Measurements from ENCODE around the gene RNF2.
A peak's percentile ranks its signal among the peaks of the same experiment; 100 is the strongest.

RNF2 gene

GRCh38 chr1:185070051-185070450 lies 24.7 kb downstream of the RNF2 start:
- Histone ChIP-seq H3K27ac (ENCODE audit: low read length) (no peak overlapping the region), H3K4me3 (ENCODE audit: low read length) (no peak overlapping the region), H3K36me3 (ENCODE audit: insufficient read depth, low read depth, low read length) (peaks cover 12% of the 10 kb centered on the region; the same call in 1 of the 2 replicates), H3K9me3 (ENCODE audit: insufficient read depth, low read depth, low read length) (no peaks in the 10 kb centered on the region), H3K4me1 (ENCODE audit: insufficient read depth, low read length) (peaks cover 27% of the 10 kb centered on the region), H3K9ac (ENCODE audit: low read depth, low read length) (no peak overlapping the region), H3K27me3 (ENCODE audit: insufficient read depth, low read length) (no peaks in the 10 kb centered on the region)

GRCh38 chr1:185073725-185074124 lies 28.4 kb downstream of the RNF2 start:
- Histone ChIP-seq H3K27ac (ENCODE audit: low read length) (peak overlapping the region; percentile 68), H3K4me1 (ENCODE audit: insufficient read depth, low read length) (peaks cover 35% of the 10 kb centered on the region), H3K9me3 (ENCODE audit: insufficient read depth, low read depth, low read length) (no peaks in the 10 kb centered on the region), H3K27me3 (ENCODE audit: insufficient read depth, low read length) (no peaks in the 10 kb centered on the region), H3K36me3 (ENCODE audit: insufficient read depth, low read depth, low read length) (no peaks in the 10 kb centered on the region), H3K4me3 (ENCODE audit: low read length) (peak overlapping the region; percentile 56; the same call in 1 of the 2 replicates), H3K9ac (ENCODE audit: low read depth, low read length) (0 out of 2 replicates have a peak overlapping the region, but pooled peaks have one; percentile 5)

- H3K27me3 ChIP-seq (ENCODE audit: insufficient read depth, low read length) = no peaks in the 10 kb centered on the region
- peaks cover 35% of the 10 kb centered on the region for H3K4me1 ChIP-seq (ENCODE audit: insufficient read depth, low read length)
- H3K36me3 ChIP-seq (ENCODE audit: insufficient read depth, low read depth, low read length) = no peaks in the 10 kb centered on the region
- H3K9ac ChIP-seq (ENCODE audit: low read depth, low read length) = 0 out of 2 replicates have a peak overlapping the region, but pooled peaks have one; percentile 5
- H3K4me3 ChIP-seq (ENCODE audit: low read length) = peak overlapping the region; percentile 56
- H3K9me3 ChIP-seq (ENCODE audit: insufficient read depth, low read depth, low read length) = no peaks in the 10 kb centered on the region
- peak overlapping the region; percentile 68 for H3K27ac ChIP-seq (ENCODE audit: low read length)
Measured at GRCh38 chr1:185074307-185074706, 28.9 kb downstream of the RNF2 start.

GRCh38 chr1:185075476-185075875 lies 30.1 kb downstream of the RNF2 start:
- Histone ChIP-seq H3K9me3 (ENCODE audit: insufficient read depth, low read depth, low read length) (no peaks in the 10 kb centered on the region), H3K36me3 (ENCODE audit: insufficient read depth, low read depth, low read length) (no peaks in the 10 kb centered on the region), H3K4me3 (ENCODE audit: low read length) (no peak overlapping the region; the same call in 1 of the 2 replicates), H3K27me3 (ENCODE audit: insufficient read depth, low read length) (no peaks in the 10 kb centered on the region), H3K9ac (ENCODE audit: low read depth, low read length) (no peak overlapping the region), H3K4me1 (ENCODE audit: insufficient read depth, low read length) (peaks cover 26% of the 10 kb centered on the region), H3K27ac (ENCODE audit: low read length) (no peak overlapping the region)

GRCh38 chr1:185077374-185077773 lies 32.0 kb downstream of the RNF2 start:
- Histone ChIP-seq H3K4me3 (ENCODE audit: low read length) (no peak overlapping the region), H3K9me3 (ENCODE audit: insufficient read depth, low read depth, low read length) (no peaks in the 10 kb centered on the region), H3K27ac (ENCODE audit: low read length) (no peak overlapping the region), H3K9ac (ENCODE audit: low read depth, low read length) (no peak overlapping the region), H3K36me3 (ENCODE audit: insufficient read depth, low read depth, low read length) (no peaks in the 10 kb centered on the region), H3K4me1 (ENCODE audit: insufficient read depth, low read length) (peaks cover 26% of the 10 kb centered on the region), H3K27me3 (ENCODE audit: insufficient read depth, low read length) (no peaks in the 10 kb centered on the region)

- Histone ChIP-seq H3K36me3 (ENCODE audit: insufficient read depth, low read depth, low read length) (no peaks in the 10 kb centered on the region), H3K4me1 (ENCODE audit: insufficient read depth, low read length) (peaks cover 4% of the 10 kb centered on the region), H3K27ac (ENCODE audit: low read length) (no peak overlapping the region), H3K9me3 (ENCODE audit: insufficient read depth, low read depth, low read length) (no peaks in the 10 kb centered on the region), H3K27me3 (ENCODE audit: insufficient read depth, low read length) (no peaks in the 10 kb centered on the region), H3K4me3 (ENCODE audit: low read length) (no peak overlapping the region), H3K9ac (ENCODE audit: low read depth, low read length) (no peak overlapping the region)
Measured at GRCh38 chr1:185080422-185080821, 35.1 kb downstream of the RNF2 start.

- H3K27ac ChIP-seq (ENCODE audit: low read length) = no peak overlapping the region
- no peaks in the 10 kb centered on the region for H3K9me3 ChIP-seq (ENCODE audit: insufficient read depth, low read depth, low read length)
- no peaks in the 10 kb centered on the region for H3K27me3 ChIP-seq (ENCODE audit: insufficient read depth, low read length)
- H3K4me3 ChIP-seq (ENCODE audit: low read length) = no peak overlapping the region
- H3K9ac ChIP-seq (ENCODE audit: low read depth, low read length) = no peak overlapping the region
- peaks cover 11% of the 10 kb centered on the region; the same call in 1 of the 2 replicates for H3K4me1 ChIP-seq (ENCODE audit: insufficient read depth, low read length)
- H3K36me3 ChIP-seq (ENCODE audit: insufficient read depth, low read depth, low read length) = peaks cover 18% of the 10 kb centered on the region
Measured at GRCh38 chr1:185083818-185084217, 38.5 kb downstream of the RNF2 start.

GRCh38 chr1:185087101-185087500 lies 41.7 kb downstream of the RNF2 start:
- Histone ChIP-seq H3K9ac (ENCODE audit: low read depth, low read length) (no peak overlapping the region), H3K4me1 (ENCODE audit: insufficient read depth, low read length) (peaks cover 11% of the 10 kb centered on the region; the same call in 1 of the 2 replicates), H3K9me3 (ENCODE audit: insufficient read depth, low read depth, low read length) (no peaks in the 10 kb centered on the region), H3K4me3 (ENCODE audit: low read length) (peak overlapping the region; percentile 6; the same call in 1 of the 2 replicates), H3K27me3 (ENCODE audit: insufficient read depth, low read length) (no peaks in the 10 kb centered on the region), H3K27ac (ENCODE audit: low read length) (no peak overlapping the region), H3K36me3 (ENCODE audit: insufficient read depth, low read depth, low read length) (peaks cover 42% of the 10 kb centered on the region)

GRCh38 chr1:185087746-185088145 lies 42.4 kb downstream of the RNF2 start:
- H3K27ac ChIP-seq (ENCODE audit: low read length) = no peak overlapping the region
- peaks cover 46% of the 10 kb centered on the region for H3K36me3 ChIP-seq (ENCODE audit: insufficient read depth, low read depth, low read length)
- no peak overlapping the region for H3K4me3 ChIP-seq (ENCODE audit: low read length)
- no peaks in the 10 kb centered on the region for H3K9me3 ChIP-seq (ENCODE audit: insufficient read depth, low read depth, low read length)
- no peaks in the 10 kb centered on the region for H3K27me3 ChIP-seq (ENCODE audit: insufficient read depth, low read length)
- peaks cover 11% of the 10 kb centered on the region; the same call in 1 of the 2 replicates for H3K4me1 ChIP-seq (ENCODE audit: insufficient read depth, low read length)
- no peak overlapping the region for H3K9ac ChIP-seq (ENCODE audit: low read depth, low read length)

GRCh38 chr1:185091480-185091879 lies 46.1 kb downstream of the RNF2 start:
- Histone ChIP-seq H3K36me3 (ENCODE audit: insufficient read depth, low read depth, low read length) (peaks cover 81% of the 10 kb centered on the region), H3K4me1 (ENCODE audit: insufficient read depth, low read length) (peaks cover 4% of the 10 kb centered on the region; the same call in 1 of the 2 replicates), H3K9ac (ENCODE audit: low read depth, low read length) (no peak overlapping the region), H3K27ac (ENCODE audit: low read length) (no peak overlapping the region), H3K9me3 (ENCODE audit: insufficient read depth, low read depth, low read length) (no peaks in the 10 kb centered on the region), H3K27me3 (ENCODE audit: insufficient read depth, low read length) (no peaks in the 10 kb centered on the region), H3K4me3 (ENCODE audit: low read length) (no peak overlapping the region)

GRCh38 chr1:185094761-185095160 lies 49.4 kb downstream of the RNF2 start:
- H3K27me3 ChIP-seq (ENCODE audit: insufficient read depth, low read length) = no peaks in the 10 kb centered on the region
- H3K9me3 ChIP-seq (ENCODE audit: insufficient read depth, low read depth, low read length) = no peaks in the 10 kb centered on the region
- H3K27ac ChIP-seq (ENCODE audit: low read length) = no peak overlapping the region
- no peaks in the 10 kb centered on the region for H3K4me1 ChIP-seq (ENCODE audit: insufficient read depth, low read length)
- H3K9ac ChIP-seq (ENCODE audit: low read depth, low read length) = no peak overlapping the region
- H3K36me3 ChIP-seq (ENCODE audit: insufficient read depth, low read depth, low read length) = peaks cover 84% of the 10 kb centered on the region
- H3K4me3 ChIP-seq (ENCODE audit: low read length) = no peak overlapping the region

GRCh38 chr1:185096531-185096930 lies 51.2 kb downstream of the RNF2 start:
- Histone ChIP-seq H3K27me3 (ENCODE audit: insufficient read depth, low read length) (no peaks in the 10 kb centered on the region), H3K4me1 (ENCODE audit: insufficient read depth, low read length) (no peaks in the 10 kb centered on the region), H3K9me3 (ENCODE audit: insufficient read depth, low read depth, low read length) (no peaks in the 10 kb centered on the region), H3K27ac (ENCODE audit: low read length) (no peak overlapping the region), H3K4me3 (ENCODE audit: low read length) (no peak overlapping the region), H3K36me3 (ENCODE audit: insufficient read depth, low read depth, low read length) (peaks cover 89% of the 10 kb centered on the region), H3K9ac (ENCODE audit: low read depth, low read length) (no peak overlapping the region)
